ENCODE measurements around the gene IFITM1.

DNA sequence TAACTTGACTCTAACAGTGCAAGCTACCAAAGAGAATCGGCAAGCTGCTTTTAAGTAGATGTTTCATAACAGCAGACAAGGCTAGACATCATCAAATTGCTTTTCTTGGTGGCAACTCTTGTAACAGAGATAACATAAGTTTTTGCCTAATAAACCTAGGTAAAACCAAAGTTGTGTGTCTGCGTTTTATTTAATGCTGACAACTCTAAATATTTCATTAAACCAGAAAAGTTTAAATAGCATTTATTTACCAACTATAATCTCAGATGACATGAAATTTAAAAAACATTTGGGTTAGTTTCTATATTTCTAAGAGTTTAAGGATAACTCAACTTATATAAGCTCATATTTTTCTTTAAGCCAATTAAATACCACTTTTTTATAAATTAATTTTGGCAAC, 26.1 kb downstream of the IFITM1 start:
- TF ChIP-seq, protein P1, sequence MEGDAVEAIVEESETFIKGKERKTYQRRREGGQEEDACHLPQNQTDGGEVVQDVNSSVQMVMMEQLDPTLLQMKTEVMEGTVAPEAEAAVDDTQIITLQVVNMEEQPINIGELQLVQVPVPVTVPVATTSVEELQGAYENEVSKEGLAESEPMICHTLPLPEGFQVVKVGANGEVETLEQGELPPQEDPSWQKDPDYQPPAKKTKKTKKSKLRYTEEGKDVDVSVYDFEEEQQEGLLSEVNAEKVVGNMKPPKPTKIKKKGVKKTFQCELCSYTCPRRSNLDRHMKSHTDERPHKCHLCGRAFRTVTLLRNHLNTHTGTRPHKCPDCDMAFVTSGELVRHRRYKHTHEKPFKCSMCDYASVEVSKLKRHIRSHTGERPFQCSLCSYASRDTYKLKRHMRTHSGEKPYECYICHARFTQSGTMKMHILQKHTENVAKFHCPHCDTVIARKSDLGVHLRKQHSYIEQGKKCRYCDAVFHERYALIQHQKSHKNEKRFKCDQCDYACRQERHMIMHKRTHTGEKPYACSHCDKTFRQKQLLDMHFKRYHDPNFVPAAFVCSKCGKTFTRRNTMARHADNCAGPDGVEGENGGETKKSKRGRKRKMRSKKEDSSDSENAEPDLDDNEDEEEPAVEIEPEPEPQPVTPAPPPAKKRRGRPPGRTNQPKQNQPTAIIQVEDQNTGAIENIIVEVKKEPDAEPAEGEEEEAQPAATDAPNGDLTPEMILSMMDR (conservative IDR thresholded peaks at IDR 0.05; ENCODE audit: low read depth, low read length), result no peak
- no peak for TF ChIP-seq EZH2 (IDR thresholded peaks at IDR 0.05; ENCODE audit: low read length, unreplicated experiment)
- TF ChIP-seq EZH2phosphoT487 (IDR thresholded peaks at IDR 0.05; ENCODE audit: borderline replicate concordance, low read length), result no peak
